8988T (cell line): ENCODE measurements around the gene SNN.

ENCODE experiments used
- DNase-seq: peaks from one replicate; pipeline ENCODE4 v3.0.0; 2011

SNN gene

GRCh38 chr16:11705311-11706025 lies 37.2 kb downstream of the SNN start:
- DNase-seq: no peak

GRCh38 chr16:11706180-11706742 lies 38.0 kb downstream of the SNN start:
- DNase-seq: no peak

GRCh38 chr16:11707679-11708197 lies 39.5 kb downstream of the SNN start:
- DNase-seq: no peak

GRCh38 chr16:11708421-11708820 lies 40.2 kb downstream of the SNN start:
- no peak for DNase-seq

- no peak for DNase-seq
Measured at GRCh38 chr16:11711662-11712061, 43.4 kb downstream of the SNN start.

- DNase-seq: no peak
Measured at GRCh38 chr16:11712122-11712521, 43.9 kb downstream of the SNN start.

GRCh38 chr16:11715246-11715947 lies 47.1 kb downstream of the SNN start:
- no peak for DNase-seq

- DNase-seq: no peak
Measured at GRCh38 chr16:11716336-11716735, 48.1 kb downstream of the SNN start.

- DNase-seq: no peak
Measured at GRCh38 chr16:11717811-11718210, 49.6 kb downstream of the SNN start.

GRCh38 chr16:11719171-11719570 lies 50.9 kb downstream of the SNN start:
- DNase-seq: no peak

GRCh38 chr16:11719762-11720161 lies 51.5 kb downstream of the SNN start:
- DNase-seq: no peak

- DNase-seq: no peak
Measured at GRCh38 chr16:11721781-11722467, 53.7 kb downstream of the SNN start.

- DNase-seq: no peak
Measured at GRCh38 chr16:11722468-11722808, 54.2 kb downstream of the SNN start.

- DNase-seq: no peak
Measured at GRCh38 chr16:11725457-11725856, 57.2 kb downstream of the SNN start.

- no peak for DNase-seq
Measured at GRCh38 chr16:11726008-11726407, 57.8 kb downstream of the SNN start.

- DNase-seq: no peak
Measured at GRCh38 chr16:11727796-11728543, 59.7 kb downstream of the SNN start.
